GM19099 (cell line): ENCODE measurements around the gene FGF3.

ENCODE experiments used
- POLR2A ChIP-seq: IDR thresholded peaks from 3 replicates; pipeline ENCODE4 v1.6.1; 2011; ENCODE audit warnings: low read depth; ENCODE audit not compliant: insufficient read length; ENCODE audit errors: extremely low read depth

Gene FGF3

GRCh38 chr11:69807106-69807815 is 12.0 kb downstream of the FGF3 start:
- TF ChIP-seq POLR2A, result no peak

- TF ChIP-seq POLR2A, result no peak
Measured at GRCh38 chr11:69804769-69805508, 14.3 kb downstream of the FGF3 start.

- no peak for TF ChIP-seq POLR2A
Measured at GRCh38 chr11:69803604-69804218, 15.5 kb downstream of the FGF3 start.

- no peak for TF ChIP-seq POLR2A
Measured at GRCh38 chr11:69803022-69803421, 16.2 kb downstream of the FGF3 start.

GRCh38 chr11:69802590-69802989 is 16.6 kb downstream of the FGF3 start:
- no peak for TF ChIP-seq POLR2A

GRCh38 chr11:69801513-69802335 is 17.5 kb downstream of the FGF3 start:
- TF ChIP-seq POLR2A, result no peak

- no peak for TF ChIP-seq POLR2A
Measured at GRCh38 chr11:69800278-69800677, 18.9 kb downstream of the FGF3 start.

- no peak for TF ChIP-seq POLR2A
Measured at GRCh38 chr11:69799582-69799981, 19.6 kb downstream of the FGF3 start.

GRCh38 chr11:69799097-69799496 is 20.1 kb downstream of the FGF3 start:
- TF ChIP-seq POLR2A, result no peak

- no peak for TF ChIP-seq POLR2A
Measured at GRCh38 chr11:69797737-69798528, 21.3 kb downstream of the FGF3 start.

- no peak for TF ChIP-seq POLR2A
Measured at GRCh38 chr11:69797156-69797555, 22.1 kb downstream of the FGF3 start.

GRCh38 chr11:69796063-69796462 is 23.2 kb downstream of the FGF3 start:
- no peak for TF ChIP-seq POLR2A

- TF ChIP-seq POLR2A, result no peak
Measured at GRCh38 chr11:69791276-69792180, 27.7 kb downstream of the FGF3 start.
